Activated CD4-positive, alpha-beta T cell treated with anti-CD3 and anti-CD28 coated beads for 4 hours (primary cell): ENCODE results near the gene PLBD1.

Source experiments
- DNase-seq, 2 donors: peaks; one replicate each; pipeline ENCODE4 v3.0.0-alpha.2; 2020

The PLBD1 gene

GRCh38 chr12:14564336-14564959, 3.2 kb downstream of the PLBD1 start:
- DNase-seq, result no peak

DNA sequence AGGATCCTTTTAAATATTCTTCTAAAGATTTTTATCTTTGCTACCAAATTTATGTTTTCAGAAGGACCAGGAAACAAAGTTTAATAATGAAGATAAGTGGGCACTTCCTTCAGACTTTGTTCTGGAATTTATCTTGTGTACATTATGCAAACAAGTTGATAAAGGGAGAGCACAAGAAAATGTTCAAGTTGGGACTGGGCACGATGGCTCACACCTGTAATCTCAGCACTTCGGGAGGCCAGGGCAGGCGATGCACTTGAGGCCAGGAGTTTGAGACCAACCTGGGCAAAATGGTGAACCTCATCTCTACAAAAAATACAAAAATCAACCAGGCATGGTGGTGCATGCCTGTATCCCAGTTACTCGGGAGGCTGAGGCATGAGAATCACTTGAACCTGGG, 4.6 kb downstream of the PLBD1 start:
- no peak for DNase-seq

DNA sequence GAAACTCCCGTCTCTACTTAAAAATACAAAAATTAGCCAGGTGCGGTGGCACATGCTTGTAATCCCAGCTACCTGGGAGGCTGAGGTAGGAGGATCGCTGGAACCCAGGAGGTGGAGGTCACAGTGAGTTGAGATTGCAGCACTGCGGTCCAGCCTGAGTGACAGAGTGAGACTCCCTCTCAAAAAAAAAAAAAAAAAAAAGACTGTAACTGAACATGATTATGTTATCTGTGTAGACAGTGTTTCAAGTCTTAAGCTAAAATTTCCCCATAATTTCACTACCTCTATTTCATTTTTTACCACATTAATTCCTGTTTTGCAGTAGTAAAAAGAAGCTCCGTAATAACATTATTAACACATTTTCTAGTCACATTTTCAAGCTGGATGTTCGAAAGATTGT, 5.4 kb downstream of the PLBD1 start:
- no peak for DNase-seq

DNA sequence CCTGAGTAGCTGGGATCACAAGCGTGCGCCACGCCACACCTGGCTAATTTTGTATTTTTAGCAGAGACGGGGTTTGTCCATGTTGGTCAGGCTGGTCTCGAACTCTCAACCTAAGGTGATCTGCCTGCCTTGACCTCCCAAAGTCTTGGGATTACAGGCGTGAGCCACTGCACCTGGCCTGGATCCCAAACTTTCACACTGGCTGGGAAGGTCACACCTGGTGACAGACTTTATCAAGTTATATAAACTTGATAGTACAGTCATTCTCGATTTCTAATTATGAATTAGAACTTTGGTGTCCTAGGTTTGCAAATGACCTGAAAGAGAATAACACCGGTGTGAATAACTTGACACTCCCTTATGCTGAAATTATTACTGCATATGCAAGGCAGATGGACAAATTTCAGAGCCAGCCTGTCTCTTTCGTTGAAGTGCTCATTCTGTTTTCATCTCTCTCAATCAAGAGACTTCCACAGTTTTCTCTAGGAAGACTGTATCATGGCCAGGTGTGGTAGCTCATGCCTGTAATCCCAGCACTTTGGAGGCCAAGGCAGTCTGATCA, 5.9 kb downstream of the PLBD1 start:
- no peak for DNase-seq

GRCh38 chr12:14560904-14561574, 6.6 kb downstream of the PLBD1 start:
- DNase-seq, result no peak

DNA sequence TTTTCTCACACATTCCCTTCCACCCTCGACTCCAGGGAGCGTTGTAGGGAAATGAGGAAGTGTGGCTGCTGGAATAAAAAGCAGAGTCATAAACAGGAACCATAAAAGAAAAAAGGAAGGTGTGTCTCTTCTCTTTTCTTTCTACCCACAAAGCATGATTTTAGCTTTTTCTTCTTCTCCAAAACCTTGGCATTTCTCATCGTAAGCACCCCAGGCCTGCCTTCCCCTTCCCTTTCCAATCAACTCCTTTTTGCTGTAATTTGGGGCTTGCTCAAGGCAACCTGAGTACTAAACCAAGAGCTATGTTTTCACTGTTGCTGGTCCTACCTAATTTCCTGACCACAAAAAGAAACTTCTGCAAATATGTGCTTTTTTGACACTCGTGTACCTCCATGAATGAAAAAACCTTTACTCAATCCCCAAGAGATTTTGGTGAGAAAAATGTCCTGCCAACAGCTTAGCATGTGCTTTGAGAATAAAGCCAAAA, 9.2 kb downstream of the PLBD1 start:
- DNase-seq, result no peak

DNA sequence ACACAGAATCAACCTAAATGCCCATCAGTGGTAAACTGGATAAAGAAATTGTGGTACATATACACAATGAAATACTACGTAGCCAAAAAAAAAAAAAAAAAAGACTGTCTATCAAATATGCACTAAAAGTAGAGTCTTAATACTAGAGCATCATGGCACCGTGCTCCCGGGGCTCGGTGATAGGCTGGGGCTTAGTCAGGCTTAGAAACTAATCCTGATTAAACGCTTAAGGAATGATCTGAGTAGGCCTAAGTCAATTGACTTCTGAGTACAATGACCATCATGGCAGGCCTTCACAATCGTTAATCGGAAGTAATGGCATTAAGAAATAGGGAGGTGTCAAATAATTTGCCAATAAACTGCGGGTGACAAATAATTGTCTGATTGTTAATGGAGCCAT, 9.7 kb downstream of the PLBD1 start:
- DNase-seq, result no peak

DNA sequence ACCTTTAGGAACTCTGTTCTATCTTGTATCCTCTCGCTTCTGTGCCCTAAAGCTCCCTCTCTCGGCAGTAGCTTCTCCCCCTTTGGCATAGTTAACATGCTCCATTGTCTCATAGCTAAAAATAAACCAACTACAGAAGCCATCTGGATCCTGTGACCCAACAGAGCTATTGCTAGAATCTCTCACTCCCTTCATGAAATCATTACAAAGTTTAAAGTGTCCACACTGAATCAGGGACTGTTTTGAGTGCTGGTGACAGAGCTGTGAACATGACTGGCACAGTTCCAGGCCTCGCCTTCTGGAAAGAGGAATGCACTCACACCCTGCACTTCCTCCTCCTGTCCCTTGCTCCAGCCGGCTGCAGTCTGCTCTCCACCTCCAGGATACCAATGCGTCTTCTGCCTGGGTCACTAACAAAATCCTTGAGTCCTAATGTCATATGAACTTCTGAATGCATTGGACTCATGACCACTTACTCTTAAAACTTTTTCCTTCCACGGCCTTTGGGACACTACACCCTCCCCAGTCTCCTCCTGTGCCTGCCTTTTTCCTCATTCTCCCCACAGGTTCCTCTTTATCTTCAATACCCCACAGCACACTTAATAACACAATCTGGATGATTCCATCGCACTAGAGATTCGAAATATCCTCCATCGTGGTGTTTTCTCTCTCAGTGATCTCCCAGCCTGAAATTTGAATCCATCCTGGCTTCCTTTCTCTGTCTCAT, 13.2 kb downstream of the PLBD1 start:
- no peak for DNase-seq

GRCh38 chr12:14548609-14549008, 19.1 kb downstream of the PLBD1 start:
- no peak for DNase-seq

DNA sequence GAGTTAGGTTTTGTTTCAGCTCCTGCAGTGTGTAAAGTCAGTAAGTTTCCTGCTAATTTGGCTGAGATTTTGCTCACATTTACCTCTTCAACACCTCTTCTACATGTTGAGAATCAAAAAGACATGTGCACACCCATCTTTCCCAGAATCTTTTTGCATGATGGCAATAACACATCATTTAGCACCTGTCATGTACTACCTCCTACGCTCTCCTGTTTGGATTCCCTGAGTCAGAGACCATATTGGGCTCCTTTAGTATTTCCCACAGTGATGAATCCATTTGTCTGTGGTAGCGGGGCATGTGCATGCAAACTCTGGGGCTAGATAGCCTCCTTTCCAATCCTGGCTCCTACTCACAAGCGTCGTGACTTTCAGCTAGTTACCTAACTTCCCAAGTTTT, 20.1 kb downstream of the PLBD1 start:
- no peak for DNase-seq

GRCh38 chr12:14545144-14546124, 22.2 kb downstream of the PLBD1 start:
- DNase-seq, result no peak

- DNase-seq, result no peak
Observed at GRCh38 chr12:14540801-14541462, 26.8 kb downstream of the PLBD1 start.

- no peak for DNase-seq
Observed at GRCh38 chr12:14537088-14537487, 30.6 kb downstream of the PLBD1 start.

- DNase-seq, result no peak
Observed at GRCh38 chr12:14532152-14532551, 35.5 kb downstream of the PLBD1 start.

GRCh38 chr12:14525964-14526363, 41.7 kb downstream of the PLBD1 start:
- no peak for DNase-seq

- no peak for DNase-seq
Observed at GRCh38 chr12:14521822-14522221, 45.9 kb downstream of the PLBD1 start.

DNA sequence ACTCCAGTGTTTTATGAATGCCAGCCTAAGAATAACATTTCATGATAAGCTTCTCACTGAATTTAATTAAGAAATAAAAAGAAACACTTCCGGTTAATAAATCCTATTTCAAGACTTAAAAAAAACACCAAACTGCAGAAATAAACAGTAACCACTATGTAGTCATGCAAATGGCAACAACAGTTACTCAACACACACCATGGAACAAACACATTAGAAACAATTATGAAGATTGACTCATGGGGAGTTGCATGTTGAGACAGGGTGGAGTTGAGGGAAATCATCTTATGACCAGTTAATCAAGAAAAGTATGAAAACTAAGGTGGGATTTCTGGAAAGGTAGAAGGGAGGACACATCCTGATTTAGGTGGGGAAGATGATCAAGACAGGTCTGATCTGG, 52.7 kb downstream of the PLBD1 start:
- DNase-seq, result no peak

GRCh38 chr12:14514154-14514842, 53.4 kb downstream of the PLBD1 start:
- no peak for DNase-seq

DNA sequence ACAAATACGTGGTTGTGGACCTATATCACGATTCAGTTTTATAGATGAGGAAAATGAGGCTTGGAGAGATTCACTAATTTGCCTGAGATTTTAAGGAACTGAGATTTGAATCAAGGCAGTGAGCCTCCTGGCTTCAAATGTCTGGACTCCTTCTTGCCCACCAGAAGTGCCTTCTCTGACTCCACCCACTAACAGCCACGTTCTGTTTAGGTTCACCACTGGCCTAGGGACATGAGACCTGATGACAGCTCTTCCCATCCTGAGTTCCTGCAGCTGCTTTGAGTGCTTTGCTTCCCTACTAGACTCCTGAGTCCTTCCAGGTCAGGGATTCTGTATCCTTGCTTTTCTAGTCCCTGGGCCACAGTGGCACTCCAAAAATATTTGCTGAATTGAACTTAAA, 57.1 kb downstream of the PLBD1 start:
- no peak for DNase-seq

DNA sequence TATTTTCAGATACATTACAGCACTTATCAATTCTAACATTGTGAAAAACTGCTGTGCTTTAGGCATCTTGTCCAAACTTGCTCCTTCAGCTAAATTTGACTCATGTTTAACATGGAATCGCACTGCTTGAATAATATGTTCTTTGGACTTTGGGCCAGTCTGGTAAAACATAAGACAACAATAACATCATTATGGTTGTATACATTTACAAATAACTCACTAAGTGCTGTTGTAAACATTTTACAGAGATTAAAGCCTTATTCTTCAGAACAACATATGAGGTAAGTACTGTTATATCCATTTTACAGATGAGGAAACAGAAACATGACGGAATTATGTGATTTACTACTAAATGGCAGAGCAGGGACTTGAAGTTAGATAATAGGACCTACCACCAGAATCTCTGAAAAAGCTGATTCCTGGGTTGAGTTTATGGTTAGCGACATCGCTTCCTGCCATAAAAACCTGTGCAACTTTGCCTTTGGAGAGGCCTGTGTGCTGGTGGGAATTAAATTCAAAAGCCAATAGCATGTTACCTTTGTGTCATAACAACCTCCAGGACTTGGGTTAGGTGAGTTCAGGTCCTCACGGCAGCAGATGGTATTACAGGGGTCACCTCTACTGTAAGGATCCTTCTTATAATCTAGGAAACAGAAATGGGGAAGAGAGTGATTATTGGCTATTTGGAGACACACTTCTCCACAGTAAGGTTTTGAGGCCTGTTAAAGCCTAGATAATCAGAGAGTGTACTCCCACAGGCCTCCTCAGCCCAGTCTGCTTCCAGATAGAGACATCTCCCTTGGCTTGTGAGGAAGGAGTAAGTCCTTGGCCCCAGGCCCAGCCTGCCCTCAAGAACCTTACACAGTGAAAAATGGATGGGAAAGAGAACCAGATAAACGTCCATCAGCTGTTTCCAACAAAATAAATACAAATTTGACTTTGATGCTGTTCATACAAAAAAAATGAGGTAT, 61.8 kb downstream of the PLBD1 start:
- DNase-seq, result no peak
